NCI-H2171 treated with DMSO at 0.1 percent for 48 hours (cell line): ENCODE data around the gene SLC26A2.
"Not testable (repeated sequence)": the region's sequence is repeated elsewhere in the genome, so short reads cannot be mapped to it uniquely, and the experiment has no call there.

ENCODE experiments used
- DNase-seq: peaks from one replicate; lab custom pipeline; 2025; lab: John Stamatoyannopoulos, UW

The SLC26A2 gene

DNA sequence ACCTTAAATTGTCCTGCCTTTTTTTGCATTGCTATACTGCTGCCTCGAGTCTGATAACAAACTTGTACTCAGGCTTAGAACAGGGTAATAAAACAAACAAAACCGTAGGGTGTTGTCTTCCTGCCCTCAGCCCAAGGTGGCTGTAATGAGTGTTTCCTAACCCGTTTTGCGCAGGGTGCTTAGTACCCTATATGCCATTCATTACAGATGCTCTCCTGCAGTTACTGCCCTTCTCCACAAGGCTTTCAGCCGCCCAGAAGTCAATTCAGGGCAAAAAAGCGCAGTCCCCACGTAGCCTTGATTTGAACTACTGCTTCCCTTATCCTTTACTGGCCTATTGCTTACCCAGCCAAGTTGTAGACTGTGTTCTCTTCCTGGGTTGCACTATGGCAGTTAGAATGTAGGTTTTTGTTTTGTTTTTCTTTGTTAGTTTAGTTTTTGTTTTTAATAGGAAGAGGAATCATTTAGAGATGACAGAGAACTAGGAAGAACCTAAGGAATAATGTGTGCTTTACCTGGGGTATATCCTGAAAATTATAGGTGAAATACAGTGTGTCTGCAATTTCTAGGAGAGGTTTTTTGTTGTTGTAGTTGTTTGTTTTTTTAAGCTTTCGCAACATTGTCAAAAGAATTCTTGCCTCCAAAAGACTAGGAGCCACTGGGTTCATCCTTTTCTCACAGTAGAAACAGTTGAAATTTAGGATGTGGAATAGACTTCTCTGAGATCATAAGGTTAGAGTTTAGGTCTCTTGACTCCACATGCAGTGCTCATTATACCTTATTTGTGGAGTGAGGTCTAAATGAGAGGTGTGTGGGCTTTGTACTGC lies 41.3 kb downstream of the SLC26A2 start:
- no peak for DNase-seq

DNA sequence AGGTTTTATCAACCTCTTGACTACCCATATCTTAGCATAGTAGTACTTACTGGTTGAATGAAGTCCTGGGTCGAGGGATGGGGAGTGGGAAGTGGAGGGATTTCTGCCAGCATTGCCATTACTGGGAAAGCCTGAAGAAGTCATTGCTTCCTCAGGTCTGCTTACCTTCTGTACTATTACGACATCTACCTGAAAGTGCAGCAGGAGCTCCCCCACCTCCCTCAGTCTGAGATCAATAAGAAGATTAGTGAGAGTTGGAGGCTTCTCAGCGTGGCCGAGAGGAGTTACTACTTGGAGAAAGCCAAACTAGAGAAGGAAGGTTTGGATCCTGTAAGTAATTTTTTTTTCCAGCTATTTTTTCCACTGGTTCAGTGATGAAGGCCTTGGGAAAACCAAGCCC lies 45.8 kb downstream of the SLC26A2 start:
- no peak for DNase-seq

- no peak for DNase-seq
These were observed 46.5 kb downstream of the SLC26A2 start for GRCh38 chr5:150007050-150007449.

DNA sequence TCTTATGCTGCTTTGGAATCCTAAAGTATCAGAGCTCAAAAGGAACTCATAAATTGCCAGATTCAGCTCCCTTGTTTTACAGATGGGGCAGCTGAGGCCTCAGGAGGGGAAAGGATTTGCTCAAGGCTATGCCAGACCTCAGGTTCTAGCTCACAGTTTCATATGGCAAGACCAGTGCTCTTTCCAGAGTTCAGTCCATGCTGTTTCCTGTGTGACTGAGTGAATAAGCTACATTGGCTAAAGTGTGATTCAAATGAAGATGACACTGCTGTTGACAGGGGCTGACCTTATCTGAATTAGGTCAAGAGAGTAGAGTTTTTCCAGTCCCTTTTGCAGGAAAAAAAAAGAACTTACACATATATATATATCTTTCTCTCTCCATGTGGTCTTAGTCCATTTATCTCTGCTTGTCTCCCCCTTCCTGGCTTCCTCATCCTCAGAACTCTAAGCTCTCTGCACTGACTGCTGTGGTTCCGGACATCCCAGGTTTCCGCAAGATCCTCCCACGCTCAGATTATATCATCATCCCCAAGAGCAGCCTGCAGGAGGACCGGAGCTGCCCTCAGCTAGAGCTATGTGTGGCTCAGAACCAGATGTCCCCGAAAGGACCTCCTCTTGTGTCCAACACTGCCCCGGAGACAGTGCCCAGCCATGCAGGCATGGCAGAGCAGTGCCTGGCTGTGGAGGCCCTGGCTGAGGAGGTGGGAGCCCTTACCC lies 49.3 kb downstream of the SLC26A2 start:
- no peak for DNase-seq

- no peak for DNase-seq
These were observed 53.4 kb downstream of the SLC26A2 start for GRCh38 chr5:150013931-150014330.

DNA sequence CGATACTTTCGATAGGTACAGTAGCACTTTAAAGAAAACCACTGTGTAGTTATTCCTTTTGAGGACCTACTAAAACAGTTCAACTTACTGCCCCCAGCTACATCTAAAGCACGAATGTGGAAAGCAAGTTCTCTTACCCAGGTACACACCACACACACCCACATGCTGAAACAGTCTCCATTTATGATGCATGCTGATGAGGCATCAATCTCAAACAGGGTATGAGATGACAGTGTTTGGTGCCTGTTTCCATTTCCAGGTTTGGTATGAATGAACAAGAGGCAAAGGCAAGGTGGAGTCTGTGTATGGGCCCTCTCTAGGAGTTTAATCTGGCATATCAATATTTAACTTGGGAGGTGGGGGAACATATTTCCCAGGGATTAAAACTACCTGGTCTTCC lies 53.9 kb downstream of the SLC26A2 start:
- DNase-seq = no peak

- DNase-seq = no peak
These were observed 54.9 kb downstream of the SLC26A2 start for GRCh38 chr5:150015415-150015814.

GRCh38 chr5:150016537-150016936 lies 56.0 kb downstream of the SLC26A2 start:
- no peak for DNase-seq

DNA sequence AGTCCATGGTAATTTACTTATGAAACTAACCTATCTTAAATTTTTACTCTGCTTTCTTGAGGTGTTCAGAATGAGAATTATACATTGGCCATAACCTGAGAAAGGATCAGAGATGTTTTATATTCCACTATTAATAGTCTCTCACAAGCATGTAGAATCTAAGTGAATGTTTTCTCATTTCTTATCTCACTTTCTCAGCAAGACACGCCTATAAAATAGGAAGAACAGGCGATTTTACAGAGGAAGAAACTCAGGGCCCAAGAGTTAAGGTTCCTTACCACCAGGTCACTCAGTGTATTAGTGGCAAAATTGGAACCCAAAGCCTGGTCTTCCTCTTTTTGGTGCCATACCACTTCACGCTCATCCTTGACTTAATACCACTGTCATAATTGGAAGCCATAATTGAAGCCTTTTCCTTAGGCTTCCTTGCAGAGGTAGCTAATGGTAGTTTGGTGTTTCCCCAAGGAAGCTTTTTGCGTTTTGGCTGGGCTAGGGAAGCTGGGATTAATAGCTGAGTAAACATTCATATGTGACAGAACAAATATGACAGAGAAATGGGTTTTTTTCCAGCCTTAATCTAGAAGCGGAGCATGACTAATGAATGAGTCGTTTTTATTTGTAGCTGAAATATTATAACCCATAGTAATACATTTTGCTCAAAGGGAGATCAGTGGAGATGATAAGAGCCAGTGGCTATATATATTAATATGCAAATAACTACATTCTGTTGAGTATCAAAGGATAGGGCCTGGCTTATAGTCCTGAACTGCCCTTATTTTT lies 56.9 kb downstream of the SLC26A2 start:
- no peak for DNase-seq

DNA sequence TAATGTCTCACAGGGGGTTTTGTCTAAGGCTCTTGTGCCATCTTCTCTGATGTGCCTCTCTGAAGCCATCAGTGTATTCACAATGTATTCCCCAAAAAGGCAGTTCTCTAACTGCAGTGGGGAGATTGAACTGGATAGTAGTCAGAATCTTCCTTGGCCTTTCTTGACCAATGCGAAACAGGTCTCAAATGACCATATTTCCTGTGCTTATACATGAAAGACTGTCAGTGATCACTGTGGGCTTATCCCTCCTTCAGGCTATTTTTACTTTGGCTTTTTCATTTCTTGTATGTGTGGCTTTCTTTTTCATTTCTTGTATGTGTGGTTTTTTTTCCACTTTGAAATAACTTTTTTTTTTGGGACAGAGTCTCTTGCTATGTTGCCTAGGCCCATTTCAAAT lies 59.7 kb downstream of the SLC26A2 start:
- DNase-seq = no peak

DNA sequence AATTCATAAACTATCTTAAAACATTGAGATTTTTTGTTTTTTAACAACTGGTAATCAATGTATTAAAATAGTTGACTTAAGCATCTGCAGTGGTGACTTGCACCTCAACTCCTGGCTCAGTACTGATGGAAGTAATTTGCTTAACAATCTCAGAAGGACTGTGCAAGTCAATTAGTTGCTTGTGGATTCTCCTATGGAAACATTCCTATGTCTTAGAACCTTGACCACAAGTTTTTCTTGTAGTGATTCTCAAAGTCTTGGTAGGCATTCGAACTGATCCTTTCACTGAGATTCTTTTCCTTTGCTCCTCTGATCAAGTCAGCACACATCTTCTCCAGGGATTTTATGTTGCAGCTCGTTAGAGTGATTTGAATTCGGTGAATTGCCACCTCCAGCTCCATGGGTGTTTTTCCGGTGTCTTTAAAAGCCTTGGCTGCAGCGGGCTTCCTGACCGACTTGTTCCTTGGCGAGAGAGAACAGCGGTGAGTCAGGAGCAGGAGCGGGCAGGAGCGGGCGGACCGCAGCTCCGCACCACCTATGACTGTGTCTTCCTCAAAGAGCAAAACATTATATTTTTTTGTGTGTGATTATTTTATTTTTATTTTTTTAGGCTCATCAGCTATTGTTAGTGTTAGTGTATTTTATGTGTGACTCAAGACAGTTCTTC lies 61.1 kb downstream of the SLC26A2 start:
- DNase-seq = no peak

GRCh38 chr5:150022158-150022531 lies 61.6 kb downstream of the SLC26A2 start:
- DNase-seq = no peak

GRCh38 chr5:150022681-150023080 lies 62.1 kb downstream of the SLC26A2 start:
- DNase-seq = no peak

DNA sequence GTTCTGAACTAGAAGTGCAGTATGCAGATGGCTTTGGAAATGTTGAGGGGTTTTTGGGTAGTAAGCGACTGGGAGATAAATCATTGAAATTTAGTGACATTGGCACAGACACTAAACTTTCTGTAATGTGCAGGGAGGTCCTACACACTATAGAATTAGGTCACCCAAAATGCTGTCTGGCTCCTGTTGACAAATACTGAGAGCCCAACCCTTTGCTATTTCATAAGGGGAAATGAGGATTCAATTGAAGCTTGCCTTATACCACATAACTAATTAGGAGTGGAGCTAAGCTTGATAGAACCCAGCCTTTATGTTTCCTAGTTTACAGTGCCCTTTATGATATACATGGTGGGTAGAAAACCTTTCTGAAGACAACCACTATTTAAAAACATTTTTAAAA lies 62.6 kb downstream of the SLC26A2 start:
- no peak for DNase-seq

- DNase-seq = no peak
These were observed 63.9 kb downstream of the SLC26A2 start for GRCh38 chr5:150024346-150024984.

DNA sequence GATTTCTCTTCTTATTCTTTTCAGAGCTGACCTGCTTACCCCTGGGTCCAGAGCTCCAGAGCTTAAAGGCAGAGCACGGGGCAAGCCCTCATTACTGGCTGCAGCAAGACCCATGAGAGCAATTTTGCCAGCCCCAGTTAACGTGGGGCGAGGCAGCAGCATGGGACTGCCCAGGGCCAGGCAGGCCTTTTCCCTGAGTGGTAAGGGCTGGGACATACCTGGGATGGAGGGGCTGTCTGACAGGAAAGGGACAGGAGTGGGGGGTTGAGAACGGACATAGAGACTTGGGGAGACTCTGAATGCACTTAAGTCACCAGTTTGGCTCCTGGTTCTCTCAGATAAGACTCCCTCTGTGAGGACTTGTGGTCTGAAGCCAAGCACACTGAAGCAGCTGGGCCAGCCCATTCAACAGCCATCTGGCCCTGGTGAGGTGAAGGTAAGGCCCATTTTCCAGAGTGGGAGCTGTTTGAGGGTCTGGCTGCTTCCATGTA lies 66.2 kb downstream of the SLC26A2 start:
- no peak for DNase-seq

DNA sequence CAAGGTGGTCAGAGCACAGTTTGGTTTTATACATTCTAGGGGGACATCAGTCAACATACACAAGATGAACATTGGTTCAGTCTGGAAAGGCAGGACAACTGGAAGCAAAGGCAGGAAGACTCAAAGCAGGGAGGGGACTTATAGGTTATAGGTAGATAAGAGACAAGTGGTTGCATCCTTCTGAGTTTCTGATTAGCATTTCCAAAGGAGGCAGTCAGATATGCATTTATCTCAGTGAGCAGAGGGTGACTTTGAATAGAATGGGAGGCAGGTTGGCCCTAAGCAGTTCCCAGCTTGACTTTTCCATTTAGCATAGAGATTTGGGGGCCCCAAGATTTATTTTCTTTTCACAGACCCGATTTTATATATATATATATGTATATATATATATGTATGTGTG lies 67.5 kb downstream of the SLC26A2 start:
- DNase-seq = not testable (repeated sequence)

GRCh38 chr5:150033334-150033733 lies 72.8 kb downstream of the SLC26A2 start:
- DNase-seq = no peak

GRCh38 chr5:150034662-150035061 lies 74.1 kb downstream of the SLC26A2 start:
- no peak for DNase-seq

DNA sequence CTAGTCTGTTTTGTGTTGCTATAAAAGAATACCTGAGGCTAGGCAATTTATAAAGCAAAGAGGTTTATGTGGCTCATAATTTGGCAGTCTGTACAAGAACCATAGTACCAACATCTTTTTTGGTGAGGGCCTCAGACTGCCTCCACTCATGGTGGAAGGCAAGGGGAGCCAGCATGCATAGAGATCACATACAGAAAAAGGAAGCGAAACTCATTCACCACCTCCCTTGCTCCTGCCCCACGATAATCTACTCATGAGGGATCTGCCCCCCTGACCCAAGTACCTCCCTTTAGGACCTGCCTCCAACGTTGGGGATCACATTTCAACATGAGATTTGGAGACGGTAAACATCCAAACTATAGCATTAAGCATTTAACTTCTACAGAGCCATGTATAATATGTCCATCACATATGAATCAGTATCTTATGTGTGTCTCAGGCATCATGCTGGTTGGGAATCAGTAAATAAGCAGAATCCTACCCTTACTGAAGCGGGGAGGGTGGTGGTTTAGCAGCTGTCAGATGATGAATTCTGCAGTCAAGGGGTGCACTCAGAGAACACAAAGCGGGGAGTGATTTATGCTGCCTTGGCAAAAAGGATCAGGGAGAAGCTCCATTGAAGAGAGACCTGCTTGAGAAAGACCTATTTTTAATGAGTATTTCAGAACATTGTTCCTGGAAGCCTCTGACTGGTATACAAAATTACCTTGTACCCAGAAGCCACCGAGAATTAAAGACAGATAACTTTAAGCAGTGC lies 74.8 kb downstream of the SLC26A2 start:
- no peak for DNase-seq

GRCh38 chr5:150036513-150036912 lies 76.0 kb downstream of the SLC26A2 start:
- no peak for DNase-seq
